ENCODE results near the gene SPTBN1.

SPTBN1 gene

GRCh38 chr2:54577944-54578647 lies 122.0 kb downstream of the SPTBN1 start:
- no peak for DNase-seq

- DNase-seq: no peak
These were observed 122.5 kb downstream of the SPTBN1 start for GRCh38 chr2:54578648-54579045.

GRCh38 chr2:54579061-54579681 lies 123.0 kb downstream of the SPTBN1 start:
- DNase-seq: no peak

GRCh38 chr2:54579682-54580620 lies 123.8 kb downstream of the SPTBN1 start:
- DNase-seq: peak; percentile 44

GRCh38 chr2:54581326-54582039 lies 125.4 kb downstream of the SPTBN1 start:
- no peak for DNase-seq

GRCh38 chr2:54582987-54583386 lies 126.9 kb downstream of the SPTBN1 start:
- no peak for DNase-seq

- DNase-seq: no peak
These were observed 128.5 kb downstream of the SPTBN1 start for GRCh38 chr2:54584598-54584997.

- no peak for DNase-seq
These were observed 129.1 kb downstream of the SPTBN1 start for GRCh38 chr2:54585136-54585733.

GRCh38 chr2:54586062-54586461 lies 129.9 kb downstream of the SPTBN1 start:
- no peak for DNase-seq

- DNase-seq: no peak
These were observed 130.4 kb downstream of the SPTBN1 start for GRCh38 chr2:54586494-54586893.

- no peak for DNase-seq
These were observed 131.3 kb downstream of the SPTBN1 start for GRCh38 chr2:54587171-54588016.

GRCh38 chr2:54588244-54588899 lies 132.2 kb downstream of the SPTBN1 start:
- DNase-seq: no peak

GRCh38 chr2:54589038-54589339 lies 132.9 kb downstream of the SPTBN1 start:
- no peak for DNase-seq

GRCh38 chr2:54589340-54590215 lies 133.5 kb downstream of the SPTBN1 start:
- peak; percentile 47 for DNase-seq

GRCh38 chr2:54590216-54591120 lies 134.3 kb downstream of the SPTBN1 start:
- no peak for DNase-seq

GRCh38 chr2:54591551-54591950 lies 135.4 kb downstream of the SPTBN1 start:
- DNase-seq: no peak

- no peak for DNase-seq
These were observed 137.1 kb downstream of the SPTBN1 start for GRCh38 chr2:54593249-54593648.

- no peak for DNase-seq
These were observed 137.9 kb downstream of the SPTBN1 start for GRCh38 chr2:54594048-54594447.
